ENCODE measurements around the gene CASTOR1.

DNA sequence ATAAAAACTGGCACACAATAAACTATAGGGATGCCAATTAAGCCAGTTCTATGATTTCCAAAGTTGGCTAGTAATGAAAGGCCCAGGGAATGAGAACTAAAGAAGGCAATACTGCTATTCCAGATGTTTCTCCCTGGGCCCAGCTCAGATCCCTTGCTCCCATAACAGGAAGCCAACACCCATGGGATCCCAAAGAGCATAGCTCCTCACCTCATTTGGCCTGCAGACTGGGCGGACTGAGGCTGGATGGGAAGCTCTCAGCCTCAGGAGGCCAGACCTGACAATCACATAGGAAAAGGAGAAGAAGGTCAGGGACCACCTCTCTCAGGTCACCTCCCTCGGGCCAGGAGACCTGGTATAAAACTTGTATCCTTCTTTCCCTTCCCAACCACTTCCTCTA, 32.2 kb upstream of the CASTOR1 start:
- TF ChIP-seq CTCF (IDR thresholded peaks at IDR 0.05) (no peak), POLR2A (IDR thresholded peaks at IDR 0.05) (no peak)

Data from heart left ventricle (tissue), 13 donors.